Measurements from ENCODE around the gene CES4A.
"Not testable (repeated sequence)": the region's sequence is repeated elsewhere in the genome, so short reads cannot be mapped to it uniquely, and the experiment has no call there.

CES4A gene

GRCh38 chr16:67024384-67025209, 36.2 kb downstream of the CES4A start:
- no peak for DNase-seq

GRCh38 chr16:67025210-67025550, 36.8 kb downstream of the CES4A start:
- no peak for DNase-seq

GRCh38 chr16:67026570-67026969, 38.2 kb downstream of the CES4A start:
- DNase-seq = no peak

GRCh38 chr16:67027046-67027445, 38.7 kb downstream of the CES4A start:
- no peak for DNase-seq

- no peak for DNase-seq
Observed at GRCh38 chr16:67028167-67028695, 39.8 kb downstream of the CES4A start.

- DNase-seq = peak; percentile 97
Observed at GRCh38 chr16:67028696-67029253, 40.4 kb downstream of the CES4A start, which contains the start of gene CBFB. CBFB (plus strand) TSS chr16:67029149; CDS start chr16:67029408, 259 bp downstream.

GRCh38 chr16:67029254-67030096, 41.1 kb downstream of the CES4A start:
- peak; percentile 67 for DNase-seq

GRCh38 chr16:67030221-67030962, 42.0 kb downstream of the CES4A start:
- no peak for DNase-seq

GRCh38 chr16:67034487-67034886, 46.1 kb downstream of the CES4A start:
- DNase-seq = no peak

GRCh38 chr16:67035364-67035763, 47.0 kb downstream of the CES4A start:
- DNase-seq = no peak

GRCh38 chr16:67036323-67036741, 47.9 kb downstream of the CES4A start:
- no peak for DNase-seq

GRCh38 chr16:67039260-67040020, 51.1 kb downstream of the CES4A start:
- peak; percentile 62 for DNase-seq

- no peak for DNase-seq
Observed at GRCh38 chr16:67040166-67040565, 51.8 kb downstream of the CES4A start.

GRCh38 chr16:67040906-67041305, 52.5 kb downstream of the CES4A start:
- DNase-seq = no peak

- DNase-seq = not testable (repeated sequence)
Observed at GRCh38 chr16:67041520-67041919, 53.1 kb downstream of the CES4A start.

GRCh38 chr16:67043420-67043819, 55.0 kb downstream of the CES4A start:
- DNase-seq = no peak

- DNase-seq = no peak
Observed at GRCh38 chr16:67050796-67051195, 62.4 kb downstream of the CES4A start.

GRCh38 chr16:67052399-67052798, 64.0 kb downstream of the CES4A start:
- DNase-seq = no peak

- peak; percentile 55 for DNase-seq
Observed at GRCh38 chr16:67053767-67054334, 65.5 kb downstream of the CES4A start.

- no peak for DNase-seq
Observed at GRCh38 chr16:67054901-67055300, 66.5 kb downstream of the CES4A start.

- DNase-seq = peak; percentile 88
Observed at GRCh38 chr16:67055712-67056487, 67.5 kb downstream of the CES4A start.
